Activated effector memory CD4-positive, alpha-beta T cell treated with Interleukin-2 at 50 U/mL for 16 hours (primary cell): ENCODE measurements around the gene SMYD4.

Experiments used
- DNase-seq: peaks from one replicate; pipeline ENCODE4 v3.0.0-alpha.2; 2020

Gene SMYD4

GRCh38 chr17:1729966-1730325, 99.8 kb downstream of the SMYD4 start:
- no peak for DNase-seq
